ENCODE data around the gene ZFHX3.

DNA sequence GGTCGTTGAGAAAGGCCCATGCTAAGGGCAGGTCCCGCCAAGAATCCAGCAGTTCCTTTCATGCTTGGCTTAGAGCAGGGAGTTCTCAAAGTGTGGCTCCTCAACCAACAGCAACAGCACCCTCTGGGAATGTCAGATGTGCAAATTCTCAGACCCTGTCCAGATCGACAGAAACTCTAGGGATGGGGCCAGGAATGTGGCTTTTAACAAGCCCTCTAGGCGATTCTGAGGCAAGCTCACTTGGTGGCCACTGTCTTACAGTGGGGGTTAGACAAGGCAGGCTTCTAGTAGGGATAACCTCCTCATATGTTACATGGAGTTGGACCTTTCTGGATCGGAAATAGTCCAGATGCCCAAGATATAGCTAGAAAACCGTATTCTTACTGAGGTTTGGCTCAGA lies 144.8 kb downstream of the ZFHX3 start:
- TF ChIP-seq, protein P1, sequence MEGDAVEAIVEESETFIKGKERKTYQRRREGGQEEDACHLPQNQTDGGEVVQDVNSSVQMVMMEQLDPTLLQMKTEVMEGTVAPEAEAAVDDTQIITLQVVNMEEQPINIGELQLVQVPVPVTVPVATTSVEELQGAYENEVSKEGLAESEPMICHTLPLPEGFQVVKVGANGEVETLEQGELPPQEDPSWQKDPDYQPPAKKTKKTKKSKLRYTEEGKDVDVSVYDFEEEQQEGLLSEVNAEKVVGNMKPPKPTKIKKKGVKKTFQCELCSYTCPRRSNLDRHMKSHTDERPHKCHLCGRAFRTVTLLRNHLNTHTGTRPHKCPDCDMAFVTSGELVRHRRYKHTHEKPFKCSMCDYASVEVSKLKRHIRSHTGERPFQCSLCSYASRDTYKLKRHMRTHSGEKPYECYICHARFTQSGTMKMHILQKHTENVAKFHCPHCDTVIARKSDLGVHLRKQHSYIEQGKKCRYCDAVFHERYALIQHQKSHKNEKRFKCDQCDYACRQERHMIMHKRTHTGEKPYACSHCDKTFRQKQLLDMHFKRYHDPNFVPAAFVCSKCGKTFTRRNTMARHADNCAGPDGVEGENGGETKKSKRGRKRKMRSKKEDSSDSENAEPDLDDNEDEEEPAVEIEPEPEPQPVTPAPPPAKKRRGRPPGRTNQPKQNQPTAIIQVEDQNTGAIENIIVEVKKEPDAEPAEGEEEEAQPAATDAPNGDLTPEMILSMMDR (IDR thresholded peaks at IDR 0.05) = no peak
- TF ChIP-seq POLR2A (IDR thresholded peaks at IDR 0.05) = no peak

All from heart left ventricle (tissue), 13 donors.